Epithelial cell of esophagus (primary cell): ENCODE measurements around the gene CASP9.

ENCODE experiments used
- DNase-seq: peaks from one replicate; pipeline ENCODE4 v3.0.0; 2010; ENCODE audit warnings: low read depth
- H3K4me3 ChIP-seq: 2 replicates; pipeline ENCODE4 v1.5.1; 2011; ENCODE audit warnings: mild to moderate bottlenecking, low read length, control low read depth
- CTCF ChIP-seq: IDR thresholded peaks from 2 replicates; pipeline ENCODE4 v1.5.1; 2011; ENCODE audit warnings: low read depth, mild to moderate bottlenecking, low read length, control low read depth, inconsistent platforms; ENCODE audit not compliant: insufficient read depth; ENCODE audit errors: missing control alignments

CASP9 gene

GRCh38 chr1:15510611-15511405 is 13.2 kb downstream of the CASP9 start:
- H3K4me3 ChIP-seq: no peak overlapping the region
- TF ChIP-seq CTCF: no peak

GRCh38 chr1:15509586-15509985 is 14.4 kb downstream of the CASP9 start:
- TF ChIP-seq CTCF: no peak
- no peak overlapping the region for H3K4me3 ChIP-seq
- DNase-seq: no peak

More at GRCh38 chr1:15510611-15511405, 13.2 kb downstream of the CASP9 start:
- DNase-seq: no peak

- DNase-seq: no peak
- no peak for TF ChIP-seq CTCF
Observed at GRCh38 chr1:15508700-15509487, 15.1 kb downstream of the CASP9 start.

DNA sequence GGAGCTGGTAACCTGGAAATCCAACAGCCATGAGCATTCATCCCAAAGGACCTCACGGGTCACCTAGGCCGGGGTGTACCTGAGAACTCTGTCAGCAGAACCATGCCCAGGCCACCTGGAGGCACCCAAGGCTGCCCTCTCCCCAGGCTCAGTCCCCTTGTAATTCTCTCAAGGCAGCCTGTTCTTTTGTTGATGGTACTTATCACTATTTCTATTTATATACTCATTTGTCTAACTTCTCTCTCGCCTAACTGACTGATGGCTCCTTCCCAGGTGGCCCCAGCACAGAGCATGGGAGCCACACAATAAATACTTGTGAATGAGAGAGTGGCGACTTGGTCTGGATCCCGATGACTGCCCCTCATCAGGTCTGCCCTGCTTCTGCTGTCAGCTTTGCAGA is 16.7 kb downstream of the CASP9 start:
- DNase-seq: no peak
- H3K4me3 ChIP-seq: no peak overlapping the region
- no peak for TF ChIP-seq CTCF

More at GRCh38 chr1:15508700-15509487, 15.1 kb downstream of the CASP9 start:
- H3K4me3 ChIP-seq: no peak overlapping the region

GRCh38 chr1:15506831-15507230 is 17.2 kb downstream of the CASP9 start:
- DNase-seq: no peak
- no peak for TF ChIP-seq CTCF
- no peak overlapping the region for H3K4me3 ChIP-seq

DNA sequence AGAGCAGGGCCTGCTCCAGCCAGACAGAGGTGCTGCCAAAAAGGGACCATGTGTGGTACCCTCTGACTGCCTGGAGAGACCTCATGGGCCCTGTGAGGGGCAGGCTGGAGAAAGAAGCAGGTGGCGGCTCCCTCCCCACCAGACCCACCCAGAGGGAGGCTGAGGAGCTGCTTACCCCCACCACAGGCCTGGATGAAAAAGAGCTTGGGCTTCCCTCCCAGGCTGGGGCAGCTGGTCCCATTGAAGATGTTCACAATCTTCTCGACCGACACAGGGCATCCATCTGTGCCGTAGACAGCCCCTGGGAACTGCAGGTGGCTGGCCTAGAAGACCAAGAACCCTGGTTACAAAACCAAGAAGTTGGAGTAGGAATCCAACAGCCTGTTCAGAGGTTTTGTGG is 19.6 kb downstream of the CASP9 start:
- no peak for DNase-seq
- TF ChIP-seq CTCF: no peak

More for the DNA sequence above, 19.6 kb downstream of the CASP9 start:
- H3K4me3 ChIP-seq: no peak overlapping the region
